ENCODE results near the gene MXI1.

MXI1 gene

DNA sequence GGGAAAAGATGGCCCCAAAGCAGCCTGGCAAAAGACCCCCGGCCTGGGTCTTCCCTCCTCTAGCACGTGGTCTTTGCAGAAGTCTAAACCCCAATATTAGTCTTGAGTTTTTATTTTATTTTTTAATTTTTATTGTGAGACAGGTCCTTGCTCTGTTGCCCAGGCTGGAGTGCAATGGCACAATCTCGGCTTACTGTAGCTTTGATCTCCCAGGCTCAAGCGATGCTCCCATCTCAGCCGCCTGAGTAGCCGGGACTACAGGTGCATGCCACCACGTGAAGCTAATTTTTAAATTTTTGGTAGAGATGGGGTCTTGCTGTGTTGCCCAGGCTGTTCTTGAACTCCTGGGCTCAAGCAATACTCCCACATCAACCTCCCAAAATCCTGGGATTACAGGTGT is 40.3 kb upstream of the MXI1 start:
- no peaks in the 10 kb centered on the region for H3K36me3 ChIP-seq (ENCODE audit: insufficient read depth, low read length)
- no peaks in the 10 kb centered on the region for H3K9me3 ChIP-seq (ENCODE audit: low read depth, low read length)
- H3K4me3 ChIP-seq, result no peak overlapping the region
- H3K27ac ChIP-seq, result no peak overlapping the region
- no peak for DNase-seq (ENCODE audit: low read depth, low spot score)
- H3K9ac ChIP-seq (ENCODE audit: insufficient read length), result no peak overlapping the region
- no peak for TF ChIP-seq EZH2 (IDR thresholded peaks at IDR 0.05)
- TF ChIP-seq FOXP2 (optimal IDR thresholded peaks at IDR 0.05; ENCODE audit: control extremely low read depth, extremely low read length, insufficient read depth), result no peak
- no peak for TF ChIP-seq POLR2AphosphoS5 (IDR thresholded peaks at IDR 0.05; ENCODE audit: borderline replicate concordance, low read depth, low read length)

GRCh38 chr10:110168601-110169481 is 38.6 kb upstream of the MXI1 start:
- H3K36me3 ChIP-seq (ENCODE audit: insufficient read depth, low read length), result no peaks in the 10 kb centered on the region
- no peak overlapping the region for H3K4me3 ChIP-seq
- TF ChIP-seq POLR2AphosphoS5 (IDR thresholded peaks at IDR 0.05; ENCODE audit: borderline replicate concordance, low read depth, low read length), result no peak
- no peak for TF ChIP-seq FOXP2 (optimal IDR thresholded peaks at IDR 0.05; ENCODE audit: control extremely low read depth, extremely low read length, insufficient read depth)
- no peak for TF ChIP-seq EZH2 (IDR thresholded peaks at IDR 0.05)
- no peak overlapping the region for H3K9ac ChIP-seq (ENCODE audit: insufficient read length)
- no peak for DNase-seq (ENCODE audit: low read depth, low spot score)
- no peak overlapping the region for H3K27ac ChIP-seq
- H3K9me3 ChIP-seq (ENCODE audit: low read depth, low read length), result no peaks in the 10 kb centered on the region

- H3K27ac ChIP-seq, result no peak overlapping the region
- TF ChIP-seq EZH2 (IDR thresholded peaks at IDR 0.05), result no peak
- TF ChIP-seq FOXP2 (optimal IDR thresholded peaks at IDR 0.05; ENCODE audit: control extremely low read depth, extremely low read length, insufficient read depth), result no peak
- TF ChIP-seq POLR2AphosphoS5 (IDR thresholded peaks at IDR 0.05; ENCODE audit: borderline replicate concordance, low read depth, low read length), result no peak
- H3K9me3 ChIP-seq (ENCODE audit: low read depth, low read length), result no peaks in the 10 kb centered on the region
- no peak overlapping the region for H3K9ac ChIP-seq (ENCODE audit: insufficient read length)
- DNase-seq (ENCODE audit: low read depth, low spot score), result no peak
- no peaks in the 10 kb centered on the region for H3K36me3 ChIP-seq (ENCODE audit: insufficient read depth, low read length)
- H3K4me3 ChIP-seq, result no peak overlapping the region
Observed at GRCh38 chr10:110169586-110169985, 37.8 kb upstream of the MXI1 start.

GRCh38 chr10:110170142-110170971 is 37.0 kb upstream of the MXI1 start:
- no peaks in the 10 kb centered on the region for H3K36me3 ChIP-seq (ENCODE audit: insufficient read depth, low read length)
- TF ChIP-seq POLR2AphosphoS5 (IDR thresholded peaks at IDR 0.05; ENCODE audit: borderline replicate concordance, low read depth, low read length) (no peak), EZH2 (IDR thresholded peaks at IDR 0.05) (no peak), FOXP2 (optimal IDR thresholded peaks at IDR 0.05; ENCODE audit: control extremely low read depth, extremely low read length, insufficient read depth) (no peak)
- H3K27ac ChIP-seq, result no peak overlapping the region
- H3K9me3 ChIP-seq (ENCODE audit: low read depth, low read length), result no peaks in the 10 kb centered on the region
- no peak overlapping the region for H3K9ac ChIP-seq (ENCODE audit: insufficient read length)
- H3K4me3 ChIP-seq, result no peak overlapping the region
- no peak for DNase-seq (ENCODE audit: low read depth, low spot score)

DNA sequence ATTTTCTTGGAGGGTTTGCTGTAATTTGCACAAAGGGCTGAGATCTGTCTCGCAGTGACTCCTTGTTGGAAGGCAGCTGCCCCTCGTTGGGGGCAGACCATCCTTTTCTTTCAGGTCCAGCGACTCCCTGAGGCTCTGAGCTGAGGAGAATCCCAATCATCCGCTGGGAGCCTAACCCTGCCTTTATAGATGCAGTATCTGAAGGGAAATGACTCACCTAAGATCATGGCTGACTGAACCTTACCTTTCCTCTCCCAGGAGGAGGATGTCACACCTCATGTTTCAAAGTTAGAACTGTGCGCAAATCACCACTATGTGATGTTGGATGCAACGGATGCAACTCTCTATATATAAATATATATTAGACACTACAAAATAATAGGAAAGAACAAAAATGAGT is 36.4 kb upstream of the MXI1 start:
- Histone ChIP-seq H3K9ac (ENCODE audit: insufficient read length) (no peak overlapping the region), H3K4me3 (no peak overlapping the region), H3K9me3 (ENCODE audit: low read depth, low read length) (no peaks in the 10 kb centered on the region), H3K36me3 (ENCODE audit: insufficient read depth, low read length) (no peaks in the 10 kb centered on the region), H3K27ac (no peak overlapping the region)
- no peak for TF ChIP-seq POLR2AphosphoS5 (IDR thresholded peaks at IDR 0.05; ENCODE audit: borderline replicate concordance, low read depth, low read length)
- DNase-seq (ENCODE audit: low read depth, low spot score), result no peak

DNA sequence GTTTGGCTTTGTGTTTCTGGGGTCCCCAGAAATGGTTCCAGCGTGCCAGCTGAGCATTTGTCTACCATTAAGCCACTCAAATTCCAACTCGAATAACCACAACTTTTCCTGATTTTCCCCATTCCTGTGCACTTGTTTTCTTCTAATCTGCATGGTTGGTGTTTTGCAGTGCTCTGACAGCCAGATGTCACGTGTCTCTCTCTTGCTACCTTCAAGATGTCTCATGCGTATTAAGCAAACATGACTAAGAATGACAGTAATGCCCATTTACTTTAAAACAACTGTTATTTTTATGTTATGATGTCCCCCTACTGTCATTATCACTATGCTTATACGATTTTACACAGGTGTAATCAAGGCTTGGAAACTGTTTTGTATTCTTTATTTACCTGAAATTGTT is 35.2 kb upstream of the MXI1 start:
- Histone ChIP-seq H3K4me3 (no peak overlapping the region), H3K36me3 (ENCODE audit: insufficient read depth, low read length) (no peaks in the 10 kb centered on the region), H3K9me3 (ENCODE audit: low read depth, low read length) (no peaks in the 10 kb centered on the region), H3K27ac (no peak overlapping the region), H3K9ac (ENCODE audit: insufficient read length) (no peak overlapping the region)
- no peak for DNase-seq (ENCODE audit: low read depth, low spot score)
- TF ChIP-seq EZH2 (IDR thresholded peaks at IDR 0.05), result no peak
- TF ChIP-seq POLR2AphosphoS5 (IDR thresholded peaks at IDR 0.05; ENCODE audit: borderline replicate concordance, low read depth, low read length), result no peak
- TF ChIP-seq FOXP2 (optimal IDR thresholded peaks at IDR 0.05; ENCODE audit: control extremely low read depth, extremely low read length, insufficient read depth), result no peak

DNA sequence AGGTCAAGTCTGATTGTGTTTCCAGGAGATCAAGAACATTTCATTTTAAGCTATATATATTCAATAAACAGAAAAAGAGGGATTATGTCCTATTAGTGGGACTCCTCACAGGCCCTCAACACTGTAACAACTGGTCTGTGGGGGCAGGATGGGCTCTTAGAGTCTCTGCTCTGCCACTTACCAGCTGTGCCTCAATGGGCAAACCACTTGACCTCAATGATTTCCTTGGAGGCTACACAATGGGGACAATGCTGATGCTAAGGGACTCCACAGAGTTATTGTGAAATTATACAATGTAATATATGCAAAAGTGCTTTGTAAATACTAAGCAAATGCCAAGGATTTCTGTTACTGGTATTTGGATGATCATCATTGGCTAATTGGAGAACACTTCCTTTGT is 33.2 kb upstream of the MXI1 start:
- no peak for DNase-seq (ENCODE audit: low read depth, low spot score)
- H3K9me3 ChIP-seq (ENCODE audit: low read depth, low read length), result no peaks in the 10 kb centered on the region
- H3K36me3 ChIP-seq (ENCODE audit: insufficient read depth, low read length), result no peaks in the 10 kb centered on the region
- H3K4me3 ChIP-seq, result no peak overlapping the region
- H3K9ac ChIP-seq (ENCODE audit: insufficient read length), result no peak overlapping the region
- H3K27ac ChIP-seq, result no peak overlapping the region
- TF ChIP-seq POLR2AphosphoS5 (IDR thresholded peaks at IDR 0.05; ENCODE audit: borderline replicate concordance, low read depth, low read length) (no peak), FOXP2 (optimal IDR thresholded peaks at IDR 0.05; ENCODE audit: control extremely low read depth, extremely low read length, insufficient read depth) (no peak), EZH2 (IDR thresholded peaks at IDR 0.05) (no peak)

GRCh38 chr10:110174816-110175215 is 32.6 kb upstream of the MXI1 start:
- DNase-seq (ENCODE audit: low read depth, low spot score), result no peak
- no peak overlapping the region for H3K4me3 ChIP-seq
- H3K9ac ChIP-seq (ENCODE audit: insufficient read length), result no peak overlapping the region
- H3K36me3 ChIP-seq (ENCODE audit: insufficient read depth, low read length), result no peaks in the 10 kb centered on the region
- TF ChIP-seq EZH2 (IDR thresholded peaks at IDR 0.05) (no peak), FOXP2 (optimal IDR thresholded peaks at IDR 0.05; ENCODE audit: control extremely low read depth, extremely low read length, insufficient read depth) (no peak), POLR2AphosphoS5 (IDR thresholded peaks at IDR 0.05; ENCODE audit: borderline replicate concordance, low read depth, low read length) (no peak)
- H3K27ac ChIP-seq, result no peak overlapping the region
- no peaks in the 10 kb centered on the region for H3K9me3 ChIP-seq (ENCODE audit: low read depth, low read length)

All from SK-N-MC (cell line).